Bone marrow (tissue), 2 donors: ENCODE measurements around the gene POU2AF1.
"Not testable (repeated sequence)": the region's sequence is repeated elsewhere in the genome, so short reads cannot be mapped to it uniquely, and the experiment has no call there.

Experiments used
- DNase-seq, 2 donors: peaks; one replicate each; lab custom pipeline; 2025; lab: John Stamatoyannopoulos, UW

The POU2AF1 gene

GRCh38 chr11:111347002-111347722 lies 31.9 kb downstream of the POU2AF1 start:
- DNase-seq, result no peak

GRCh38 chr11:111344032-111344431 lies 35.0 kb downstream of the POU2AF1 start:
- no peak for DNase-seq

DNA sequence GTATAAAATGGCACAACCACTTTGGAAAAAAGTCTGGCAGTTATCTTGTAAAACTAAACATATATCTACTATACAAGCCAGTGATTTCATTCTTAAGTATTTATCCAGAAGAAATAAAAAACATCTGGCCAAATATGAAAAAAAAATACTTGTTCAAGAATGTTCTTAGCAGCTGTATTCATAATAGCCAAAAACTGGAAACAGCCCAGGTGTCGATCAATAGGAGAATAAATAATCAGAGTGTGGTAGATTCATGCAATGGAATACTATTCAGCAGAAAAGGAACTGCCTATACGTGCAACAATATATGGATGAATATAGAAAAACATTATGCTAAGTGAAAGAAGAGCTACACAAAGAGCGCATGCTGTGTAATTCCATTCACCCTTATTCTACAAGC lies 36.7 kb downstream of the POU2AF1 start:
- no peak for DNase-seq

DNA sequence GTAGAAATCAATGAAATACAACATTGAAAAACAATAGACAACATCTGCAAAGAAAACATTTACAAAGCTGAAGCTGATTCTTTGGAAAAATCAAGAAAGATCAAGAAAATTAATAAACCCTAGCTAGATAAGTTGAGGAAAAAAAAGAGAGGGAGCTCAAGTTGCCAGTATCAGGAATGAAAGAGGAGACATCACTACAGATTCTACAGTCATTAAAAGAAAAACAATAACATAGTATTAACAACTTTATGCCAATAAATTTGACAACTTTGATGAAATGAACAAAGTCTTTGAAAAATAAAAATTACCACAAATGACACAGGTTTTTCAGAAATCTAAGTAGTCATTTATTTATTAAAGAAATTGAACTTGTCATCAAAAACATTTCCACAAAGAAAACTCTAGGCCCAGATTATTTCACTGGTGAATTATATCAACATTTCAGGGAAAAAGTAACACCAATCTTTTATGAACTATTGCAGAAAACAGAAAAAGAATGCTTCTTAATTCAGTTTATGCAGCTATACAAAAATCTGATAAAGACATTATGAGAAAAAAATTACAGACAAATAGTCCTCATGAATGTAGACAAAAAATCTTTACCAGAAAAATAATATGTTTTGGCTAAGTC lies 39.2 kb downstream of the POU2AF1 start:
- no peak for DNase-seq

DNA sequence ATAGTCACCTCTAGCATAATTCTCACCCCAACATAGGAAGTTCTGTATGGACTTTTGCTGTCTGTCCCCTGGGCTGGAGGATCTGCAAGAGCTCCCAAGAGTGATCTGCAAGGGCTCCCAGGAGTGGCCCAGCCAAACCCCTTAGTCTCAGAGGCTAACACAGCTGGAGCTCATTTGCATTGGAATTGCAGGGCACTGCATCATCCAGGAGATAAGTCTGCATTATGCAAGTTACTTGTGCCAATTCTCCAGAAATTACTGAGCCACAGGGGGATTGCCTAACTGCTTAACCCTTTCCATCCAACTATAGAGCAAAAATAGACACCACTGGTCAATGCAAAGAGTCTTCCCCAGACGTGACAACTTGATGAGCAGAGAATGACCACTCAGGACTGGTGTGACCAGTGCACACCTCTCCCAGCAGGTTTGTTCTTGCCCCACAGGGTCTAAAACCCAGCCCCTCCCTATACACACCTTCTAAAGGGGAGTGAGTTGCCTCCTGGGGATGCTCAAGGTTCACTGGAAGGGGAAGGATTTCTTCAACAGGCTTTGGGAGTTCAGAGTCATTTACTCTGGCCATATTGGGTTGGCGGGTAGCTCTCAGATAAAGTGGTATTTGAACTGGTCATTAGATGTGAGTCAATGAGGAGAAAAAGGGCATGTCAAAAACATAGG lies 42.4 kb downstream of the POU2AF1 start:
- DNase-seq, result no peak

GRCh38 chr11:111336062-111336461 lies 43.0 kb downstream of the POU2AF1 start:
- DNase-seq, result no peak

- DNase-seq, result no peak
Measured at GRCh38 chr11:111335549-111335948, 43.5 kb downstream of the POU2AF1 start.

DNA sequence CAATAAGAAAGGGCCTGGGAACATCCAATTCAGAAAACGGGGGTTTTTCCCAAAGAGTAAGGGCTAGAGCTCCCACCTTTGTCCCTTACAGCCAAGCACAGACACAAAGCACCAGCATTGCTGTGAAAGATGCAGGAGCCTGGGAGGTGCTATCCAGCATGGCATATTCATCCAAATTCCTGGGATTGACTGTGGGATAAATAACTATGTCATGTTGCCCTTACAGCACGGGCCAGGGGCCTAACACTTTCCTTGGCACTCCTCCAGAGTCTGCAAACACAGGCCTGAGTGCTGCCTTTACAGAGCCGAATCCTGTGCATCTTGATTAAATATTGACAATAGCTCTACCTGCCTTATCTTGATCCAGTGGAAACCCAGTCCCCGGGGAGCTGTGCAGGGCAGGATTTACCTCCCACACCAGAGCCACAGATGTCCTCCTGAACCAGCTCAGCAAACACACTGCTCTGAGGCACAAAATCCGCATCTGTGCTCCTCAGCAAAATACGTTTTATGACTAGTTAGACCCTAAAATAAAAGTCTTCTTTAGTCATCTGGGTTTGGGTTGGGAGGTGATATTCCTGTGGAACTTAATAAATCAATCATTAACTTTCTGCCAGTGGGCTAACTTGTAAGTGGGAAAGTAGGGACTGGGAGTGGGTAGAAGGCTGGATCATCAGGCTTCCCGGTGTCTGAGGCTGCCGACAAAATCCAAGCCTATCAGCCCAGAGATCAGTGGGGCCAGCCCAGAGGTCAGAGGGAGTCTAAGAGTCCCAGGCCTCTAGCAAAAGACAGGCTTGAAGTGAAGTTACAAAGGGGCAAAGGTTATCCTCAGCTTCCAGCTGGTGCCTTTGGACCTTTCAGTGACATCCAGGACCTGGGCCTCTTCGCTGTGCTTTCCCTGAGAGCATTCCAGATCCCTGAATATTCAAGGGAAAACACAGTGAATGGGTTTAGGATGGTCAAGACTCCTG lies 44.3 kb downstream of the POU2AF1 start:
- DNase-seq, result no peak

DNA sequence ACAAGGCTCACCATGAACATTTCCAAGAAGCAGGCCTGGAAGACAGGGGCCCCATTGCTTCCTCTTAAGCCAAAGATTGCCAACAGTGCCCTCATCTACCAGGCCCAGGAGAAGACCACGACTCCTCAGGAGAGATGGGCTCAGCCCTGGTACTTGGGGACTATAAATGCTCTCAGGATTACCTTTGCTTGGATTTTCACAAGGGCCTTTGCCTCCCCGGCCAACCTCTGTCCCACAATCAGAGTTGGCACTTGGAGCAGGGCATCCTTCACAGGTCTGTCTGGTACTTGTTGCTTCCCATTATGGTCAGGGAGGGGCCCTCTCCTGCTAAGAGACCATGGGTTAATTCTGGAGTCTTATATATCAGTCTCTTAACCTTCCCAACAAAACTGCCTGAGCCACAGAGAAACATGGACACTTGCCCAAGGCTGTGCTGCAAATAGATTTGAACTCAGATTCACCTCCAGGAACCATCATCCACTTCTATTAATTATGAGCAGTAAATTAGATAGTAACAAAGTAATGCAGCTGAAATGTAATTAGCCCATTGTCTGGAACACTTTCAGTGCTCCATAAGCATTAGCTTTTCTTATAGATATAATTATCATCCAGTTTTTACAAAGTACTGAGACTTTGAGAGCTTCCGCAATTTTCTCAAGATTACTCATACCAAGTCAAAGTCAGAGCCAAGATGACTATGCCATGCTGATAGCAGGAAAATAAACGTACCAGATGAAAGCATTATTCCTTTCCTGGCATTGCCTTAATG lies 47.2 kb downstream of the POU2AF1 start:
- DNase-seq, result no peak

- no peak for DNase-seq
Measured at GRCh38 chr11:111330234-111330893, 48.7 kb downstream of the POU2AF1 start.

GRCh38 chr11:111329306-111330204 lies 49.5 kb downstream of the POU2AF1 start:
- no peak for DNase-seq

- DNase-seq, result no peak
Measured at GRCh38 chr11:111327908-111328624, 51.0 kb downstream of the POU2AF1 start.

DNA sequence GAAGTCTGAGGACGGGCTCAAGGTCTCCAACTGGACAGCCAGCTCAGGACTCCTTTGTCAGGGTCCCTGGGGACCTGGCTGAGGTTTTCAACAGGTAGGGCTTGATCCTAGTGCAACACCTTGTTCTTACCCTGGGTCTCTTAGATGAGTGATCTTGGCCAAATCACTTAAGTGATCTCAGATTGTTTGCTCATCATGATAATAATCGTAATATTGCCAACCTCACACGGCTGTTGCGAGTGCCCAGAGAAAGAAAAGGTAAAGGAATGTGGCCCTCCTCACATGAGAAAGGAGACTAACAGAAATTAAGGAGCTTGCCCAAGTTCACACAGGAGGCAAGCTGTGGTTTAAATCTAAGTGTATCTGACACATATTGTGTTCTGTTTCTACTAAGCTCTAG lies 52.3 kb downstream of the POU2AF1 start:
- DNase-seq, result no peak

DNA sequence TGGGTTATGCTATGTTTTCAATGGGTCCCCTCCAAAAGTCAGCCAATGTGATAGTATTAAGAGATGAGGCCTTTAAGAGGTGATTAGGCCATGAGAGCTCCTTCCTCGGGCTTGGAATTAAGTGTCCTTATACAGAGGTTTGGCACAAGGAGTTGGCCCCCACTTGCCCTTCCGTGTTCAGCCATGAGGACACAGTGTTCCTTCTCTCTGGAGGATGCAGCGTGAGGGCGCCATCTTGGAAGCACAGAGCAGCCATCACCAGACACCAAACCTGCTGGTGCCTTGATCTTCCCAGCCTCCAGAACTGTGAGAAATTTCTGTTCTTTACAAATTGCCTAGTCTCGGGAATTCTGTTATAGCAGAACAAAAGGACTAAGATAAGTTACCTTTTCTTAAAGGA lies 53.8 kb downstream of the POU2AF1 start:
- no peak for DNase-seq

DNA sequence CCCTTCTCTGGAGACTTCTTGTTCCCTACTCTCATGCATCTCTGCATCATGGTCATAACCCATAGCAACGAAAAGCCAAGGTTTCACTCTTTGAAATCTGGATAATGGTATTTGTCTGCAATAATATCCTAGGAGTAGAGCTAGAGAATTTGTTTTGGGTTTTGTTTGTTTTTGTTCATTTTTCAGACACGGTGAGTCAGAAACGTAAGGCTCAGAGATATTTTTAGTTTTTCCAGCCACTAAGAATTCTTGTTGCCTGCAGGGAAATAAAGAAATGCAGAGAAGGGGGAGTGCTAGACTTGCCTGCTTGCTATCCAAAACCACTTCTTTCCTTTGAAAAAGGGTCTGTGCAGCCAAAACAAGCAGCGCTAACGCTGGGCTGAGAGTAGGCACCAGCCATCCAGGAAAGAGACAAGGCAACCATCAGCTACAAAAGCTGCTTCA lies 54.8 kb downstream of the POU2AF1 start:
- DNase-seq, result no peak

DNA sequence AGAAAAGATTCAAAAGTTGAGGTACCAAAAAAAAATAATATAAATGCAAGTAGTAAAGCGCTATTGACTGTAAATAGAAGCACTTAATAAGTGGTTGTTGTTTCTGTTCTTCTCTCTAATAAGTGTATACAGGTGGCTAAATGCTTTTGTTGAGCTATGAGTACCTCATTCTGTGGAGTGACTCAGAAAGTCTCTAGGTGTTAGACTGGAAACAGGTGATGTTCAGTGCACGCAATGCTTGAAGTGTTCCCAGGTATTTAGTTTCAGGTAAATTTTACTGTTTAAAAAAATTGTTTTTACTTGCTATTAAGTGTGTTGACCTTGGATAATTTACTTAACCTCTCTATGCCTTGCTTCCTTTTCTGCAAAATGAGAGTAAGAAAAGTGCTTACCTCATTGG lies 56.5 kb downstream of the POU2AF1 start:
- no peak for DNase-seq

- no peak for DNase-seq
Measured at GRCh38 chr11:111320728-111321568, 58.1 kb downstream of the POU2AF1 start.

GRCh38 chr11:111320199-111320598 lies 58.9 kb downstream of the POU2AF1 start:
- not testable (repeated sequence) for DNase-seq
